OCI-LY7 (cell line): ENCODE results near the gene AARSD1. TPM values are rescaled to one million over a fixed set of nuclear protein-coding genes. Genes with fewer than 3 reads are reported as not detected.
"Not testable (repeated sequence)": the region's sequence is repeated elsewhere in the genome, so short reads cannot be mapped to it uniquely, and the experiment has no call there.

Source experiments
- BruUV-seq: library from RNA; stranded (reverse); fragments of 400-500 nt; replicated peaks from 2 replicates; lab custom pipeline; 2021; lab: Mats Ljungman, UMichigan
- CTCF ChIA-PET: fragments of 300-600 bp; sonication (Branson Sonifier 250); formaldehyde crosslinking; loops from one replicate; lab custom pipeline; 2022; ENCODE audit warnings: antibody characterized with exemption; ENCODE audit not compliant: unreplicated experiment; lab: Charles Lee
- POLR2A ChIA-PET: fragments of 300-600 bp; sonication (Branson Sonifier 250); formaldehyde crosslinking; loops from one replicate; lab custom pipeline; 2022; ENCODE audit warnings: antibody characterized with exemption; lab: Charles Lee
- DNase-seq: peaks from one replicate; pipeline ENCODE4 v3.0.0-alpha.2; 2015; ENCODE audit warnings: low spot score
- H2AFZ ChIP-seq: fragments of 200-600 bp; sonication (generic), shearing (Covaris generic); 2 replicates; pipeline ENCODE4 v1.6.1; 2014; ENCODE audit warnings: mild to moderate bottlenecking, antibody characterized with exemption, low read length, moderate library complexity
- H3K27ac ChIP-seq: fragments of 200-600 bp; sonication (generic); 2 replicates; pipeline ENCODE4 v1.5.1; 2014; ENCODE audit warnings: mixed run types, low read depth, mild to moderate bottlenecking, moderate library complexity, low read length, inconsistent platforms; ENCODE audit not compliant: poor library complexity, severe bottlenecking
- H3K36me3 ChIP-seq: fragments of 200-600 bp; sonication (generic); 2 replicates; pipeline ENCODE4 v1.6.1; 2014; ENCODE audit warnings: mild to moderate bottlenecking, antibody characterized with exemption, low read length, moderate library complexity, mixed read lengths; ENCODE audit not compliant: insufficient read depth
- H3K4me1 ChIP-seq: fragments of 200-600 bp; sonication (generic); 2 replicates; pipeline ENCODE4 v1.5.1; 2014; ENCODE audit warnings: mild to moderate bottlenecking, low read length; ENCODE audit not compliant: insufficient read depth, poor library complexity, severe bottlenecking
- H3K4me2 ChIP-seq: fragments of 200-600 bp; sonication (generic); 2 replicates; pipeline ENCODE4 v1.6.1; 2014; ENCODE audit warnings: mild to moderate bottlenecking, low read length
- H3K4me3 ChIP-seq: fragments of 200-600 bp; sonication (generic); 2 replicates; pipeline ENCODE4 v1.5.1; 2014; ENCODE audit warnings: mild to moderate bottlenecking, low read depth, low read length; ENCODE audit not compliant: poor library complexity, severe bottlenecking
- H3K79me2 ChIP-seq: fragments of 200-600 bp; sonication (generic); 2 replicates; pipeline ENCODE4 v1.6.1; 2016; ENCODE audit warnings: low read depth, mild to moderate bottlenecking, low read length, moderate library complexity, mixed read lengths; ENCODE audit not compliant: insufficient read depth
- H3K9me2 ChIP-seq: fragments of 200-600 bp; sonication (generic); 2 replicates; pipeline ENCODE4 v1.6.1; 2016; ENCODE audit warnings: mild to moderate bottlenecking, low read length, mixed read lengths; ENCODE audit not compliant: insufficient read depth
- H3K9me3 ChIP-seq: fragments of 200-600 bp; sonication (generic); 2 replicates; pipeline ENCODE4 v1.6.1; 2014; ENCODE audit warnings: mild to moderate bottlenecking, mixed run types, low read length, mixed read lengths
- H4K20me1 ChIP-seq: fragments of 200-600 bp; sonication (generic); 2 replicates; pipeline ENCODE4 v1.6.1; 2014; ENCODE audit warnings: mild to moderate bottlenecking, antibody characterized with exemption, low read length, moderate library complexity, mixed read lengths; ENCODE audit not compliant: insufficient read depth
- EZH2phosphoT487 ChIP-seq: fragments of 200-600 bp; sonication (generic); IDR thresholded peaks from 2 replicates; pipeline ENCODE4 v1.6.1; 2018; ENCODE audit warnings: low read depth, borderline replicate concordance, mild to moderate bottlenecking, mixed run types, antibody characterized with exemption, low read length, moderate library complexity, mixed read lengths
- intact Hi-C: fragments of 100-400 bp; cut with micrococcal nuclease; formaldehyde crosslinking; loops from one replicate; pipeline ENCODE4 v1.10.0; 2022; ENCODE audit not compliant: unreplicated experiment
- total RNA-seq, 2 experiments: library from RNA; depleted of rRNA in 1 of 2; stranded (reverse); fragments of >200 nt in 1 of 2; shearing (Covaris generic) in 1 of 2; gene quantifications; 2 replicates each; pipeline ENCODE4 v1.2.3, GENCODE V29; 2014 to 2022
- TF ChIP-seq, protein P1 (sequence below): fragments of 200-600 bp; sonication (generic); conservative IDR thresholded peaks from 2 replicates; pipeline ENCODE4 v1.5.1; 2014; ENCODE audit warnings: mild to moderate bottlenecking, antibody characterized with exemption, low read length, moderate library complexity, mixed read lengths

Gene AARSD1
- total RNA-seq, 2 experiments from 2014 or later, result 26.9 to 31.7 TPM

GRCh38 chr17:42918902-42919521, 45.2 kb downstream of the AARSD1 start:
- Histone ChIP-seq H3K79me2 (no peaks in the 10 kb centered on the region), H3K9me3 (no peaks in the 10 kb centered on the region), H3K27ac (no peak overlapping the region), H3K4me1 (peaks cover 43% of the 10 kb centered on the region), H3K9me2 (no peaks in the 10 kb centered on the region), H2AFZ (peak overlapping the region; percentile 93), H3K4me2 (peak overlapping the region; percentile 7), H3K4me3 (no peak overlapping the region), H3K36me3 (no peaks in the 10 kb centered on the region), H4K20me1 (no peaks in the 10 kb centered on the region)
- DNase-seq, result no peak
- intact Hi-C loops, result no loop called here
- TF ChIP-seq, protein P1, sequence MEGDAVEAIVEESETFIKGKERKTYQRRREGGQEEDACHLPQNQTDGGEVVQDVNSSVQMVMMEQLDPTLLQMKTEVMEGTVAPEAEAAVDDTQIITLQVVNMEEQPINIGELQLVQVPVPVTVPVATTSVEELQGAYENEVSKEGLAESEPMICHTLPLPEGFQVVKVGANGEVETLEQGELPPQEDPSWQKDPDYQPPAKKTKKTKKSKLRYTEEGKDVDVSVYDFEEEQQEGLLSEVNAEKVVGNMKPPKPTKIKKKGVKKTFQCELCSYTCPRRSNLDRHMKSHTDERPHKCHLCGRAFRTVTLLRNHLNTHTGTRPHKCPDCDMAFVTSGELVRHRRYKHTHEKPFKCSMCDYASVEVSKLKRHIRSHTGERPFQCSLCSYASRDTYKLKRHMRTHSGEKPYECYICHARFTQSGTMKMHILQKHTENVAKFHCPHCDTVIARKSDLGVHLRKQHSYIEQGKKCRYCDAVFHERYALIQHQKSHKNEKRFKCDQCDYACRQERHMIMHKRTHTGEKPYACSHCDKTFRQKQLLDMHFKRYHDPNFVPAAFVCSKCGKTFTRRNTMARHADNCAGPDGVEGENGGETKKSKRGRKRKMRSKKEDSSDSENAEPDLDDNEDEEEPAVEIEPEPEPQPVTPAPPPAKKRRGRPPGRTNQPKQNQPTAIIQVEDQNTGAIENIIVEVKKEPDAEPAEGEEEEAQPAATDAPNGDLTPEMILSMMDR, result no peak
- no peak for TF ChIP-seq EZH2phosphoT487
- CTCF ChIA-PET, result no interaction called here
- POLR2A ChIA-PET, result interaction anchor here (1.0 to 1.7 kb wide), 2 partner anchors 38 to 42 kb away, joined by 3 to 6 read pairs; no protein-coding TSS in a partner anchor
- BruUV-seq, result no TSS peak

GRCh38 chr17:42917236-42917603, 47.0 kb downstream of the AARSD1 start:
- Histone ChIP-seq H4K20me1 (no peaks in the 10 kb centered on the region), H3K4me2 (no peak overlapping the region), H3K9me2 (no peaks in the 10 kb centered on the region), H3K36me3 (no peaks in the 10 kb centered on the region), H3K27ac (no peak overlapping the region), H3K4me3 (no peak overlapping the region), H3K79me2 (no peaks in the 10 kb centered on the region), H3K4me1 (peaks cover 32% of the 10 kb centered on the region), H3K9me3 (no peaks in the 10 kb centered on the region), H2AFZ (no peak overlapping the region)
- intact Hi-C loops, result no loop called here
- DNase-seq, result no peak
- POLR2A ChIA-PET, result interaction anchor here (0.6 kb wide), 1 partner anchor 8 kb away, joined by 4 read pairs; no protein-coding TSS in a partner anchor
- CTCF ChIA-PET, result no interaction called here
- no TSS peak for BruUV-seq
- TF ChIP-seq EZH2phosphoT487, result no peak
- TF ChIP-seq, protein P1, result no peak

- H3K36me3 ChIP-seq, CTCF ChIA-PET, H3K9me3 ChIP-seq, H3K27ac ChIP-seq, intact Hi-C loops, H3K9me2 ChIP-seq, POLR2A ChIA-PET, H4K20me1 ChIP-seq, H3K4me3 ChIP-seq, DNase-seq, H2AFZ ChIP-seq, BruUV-seq, H3K79me2 ChIP-seq, H3K4me2 ChIP-seq: not testable (repeated sequence)
- peaks cover 32% of the 10 kb centered on the region for H3K4me1 ChIP-seq
Observed at GRCh38 chr17:42916388-42917235, 47.6 kb downstream of the AARSD1 start.

DNA sequence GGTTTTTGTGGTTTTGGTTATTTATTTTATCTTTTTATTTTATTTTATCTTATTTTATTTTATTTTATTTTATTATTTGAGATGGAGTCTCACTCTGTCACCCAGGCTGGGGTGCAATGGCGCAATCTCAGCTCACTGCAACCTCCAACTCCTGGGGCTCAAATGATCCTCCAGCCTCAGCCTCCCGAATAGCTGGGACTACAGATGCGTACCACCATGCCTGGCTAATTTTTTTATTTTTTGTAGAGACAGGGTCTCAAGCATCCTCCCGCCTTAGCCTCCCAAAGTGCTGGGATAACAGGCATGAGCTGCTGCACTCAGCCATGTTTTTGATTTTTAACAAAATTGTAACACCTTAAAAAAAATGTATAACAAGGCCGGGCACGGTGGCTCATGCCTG, 49.0 kb downstream of the AARSD1 start:
- intact Hi-C loops, DNase-seq, H3K9me2 ChIP-seq, H3K4me3 ChIP-seq, H4K20me1 ChIP-seq, H3K36me3 ChIP-seq, H3K27ac ChIP-seq, H2AFZ ChIP-seq, BruUV-seq, H3K9me3 ChIP-seq, H3K79me2 ChIP-seq, CTCF ChIA-PET, H3K4me2 ChIP-seq: not testable (repeated sequence)
- H3K4me1 ChIP-seq, result peaks cover 25% of the 10 kb centered on the region
- POLR2A ChIA-PET, result interaction anchor here (0.6 kb wide), 1 partner anchor 33 kb away, joined by 5 read pairs; no protein-coding TSS in a partner anchor
